HFF-Myc (cell line): Measurements from ENCODE around the gene PHF20.
"Not testable (repeated sequence)": the region's sequence is repeated elsewhere in the genome, so short reads cannot be mapped to it uniquely, and the experiment has no call there.

Source experiments
- DNase-seq: peaks from one replicate; pipeline ENCODE4 v3.0.0-alpha.2; 2011; ENCODE audit warnings: low read depth; ENCODE audit errors: extremely low read depth
- H3K4me3 ChIP-seq: replicated peaks from 2 replicates; pipeline ENCODE4 v1.5.1; 2011; ENCODE audit warnings: low read depth, mild to moderate bottlenecking, control low read depth, low read length
- TF ChIP-seq, protein P1 (sequence below): IDR thresholded peaks from 2 replicates; pipeline ENCODE4 v1.5.1; 2012; ENCODE audit warnings: mild to moderate bottlenecking, low read depth, low read length, control low read depth; ENCODE audit errors: missing control alignments

The PHF20 gene

DNA sequence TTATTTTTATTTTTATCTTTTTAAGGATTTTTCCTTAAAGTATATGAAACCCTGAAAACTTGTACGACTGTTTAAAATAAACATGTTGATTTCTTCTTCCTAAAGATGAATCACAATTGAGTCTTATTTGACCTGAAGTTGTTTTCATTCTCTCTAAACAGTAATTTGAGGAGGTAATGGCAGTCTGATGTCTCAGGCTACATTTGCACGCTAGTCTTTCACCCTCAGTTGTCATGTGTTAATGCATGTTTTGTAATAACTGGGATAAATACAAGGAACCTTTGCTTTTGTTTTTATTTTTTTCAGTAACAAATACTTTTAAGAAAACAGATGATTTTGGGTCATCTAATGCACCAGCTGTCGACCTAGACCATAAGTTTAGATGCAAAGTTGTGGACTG lies 127.2 kb downstream of the PHF20 start:
- DNase-seq: no peak
- no peak overlapping the region for H3K4me3 ChIP-seq
- TF ChIP-seq, protein P1, sequence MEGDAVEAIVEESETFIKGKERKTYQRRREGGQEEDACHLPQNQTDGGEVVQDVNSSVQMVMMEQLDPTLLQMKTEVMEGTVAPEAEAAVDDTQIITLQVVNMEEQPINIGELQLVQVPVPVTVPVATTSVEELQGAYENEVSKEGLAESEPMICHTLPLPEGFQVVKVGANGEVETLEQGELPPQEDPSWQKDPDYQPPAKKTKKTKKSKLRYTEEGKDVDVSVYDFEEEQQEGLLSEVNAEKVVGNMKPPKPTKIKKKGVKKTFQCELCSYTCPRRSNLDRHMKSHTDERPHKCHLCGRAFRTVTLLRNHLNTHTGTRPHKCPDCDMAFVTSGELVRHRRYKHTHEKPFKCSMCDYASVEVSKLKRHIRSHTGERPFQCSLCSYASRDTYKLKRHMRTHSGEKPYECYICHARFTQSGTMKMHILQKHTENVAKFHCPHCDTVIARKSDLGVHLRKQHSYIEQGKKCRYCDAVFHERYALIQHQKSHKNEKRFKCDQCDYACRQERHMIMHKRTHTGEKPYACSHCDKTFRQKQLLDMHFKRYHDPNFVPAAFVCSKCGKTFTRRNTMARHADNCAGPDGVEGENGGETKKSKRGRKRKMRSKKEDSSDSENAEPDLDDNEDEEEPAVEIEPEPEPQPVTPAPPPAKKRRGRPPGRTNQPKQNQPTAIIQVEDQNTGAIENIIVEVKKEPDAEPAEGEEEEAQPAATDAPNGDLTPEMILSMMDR: no peak

DNA sequence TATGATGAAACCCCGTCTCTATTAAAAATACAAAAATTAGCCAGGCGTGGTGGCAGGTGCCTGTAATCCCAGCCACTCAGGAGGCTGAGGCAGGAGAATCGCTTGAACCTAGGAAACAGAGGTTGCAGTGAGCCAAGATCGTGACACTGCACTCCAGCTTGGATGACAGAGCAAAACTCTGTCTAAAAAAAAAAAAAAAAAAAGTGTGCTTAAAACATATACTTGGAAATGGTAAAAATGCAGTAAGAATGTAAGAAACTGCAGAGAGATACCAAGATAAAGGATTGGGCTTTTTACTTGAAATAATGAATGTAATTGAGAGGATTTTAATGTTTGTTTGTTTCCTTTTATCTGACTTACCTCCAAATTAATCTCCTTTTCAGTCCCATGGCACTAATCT lies 129.4 kb downstream of the PHF20 start:
- not testable (repeated sequence) for DNase-seq

DNA sequence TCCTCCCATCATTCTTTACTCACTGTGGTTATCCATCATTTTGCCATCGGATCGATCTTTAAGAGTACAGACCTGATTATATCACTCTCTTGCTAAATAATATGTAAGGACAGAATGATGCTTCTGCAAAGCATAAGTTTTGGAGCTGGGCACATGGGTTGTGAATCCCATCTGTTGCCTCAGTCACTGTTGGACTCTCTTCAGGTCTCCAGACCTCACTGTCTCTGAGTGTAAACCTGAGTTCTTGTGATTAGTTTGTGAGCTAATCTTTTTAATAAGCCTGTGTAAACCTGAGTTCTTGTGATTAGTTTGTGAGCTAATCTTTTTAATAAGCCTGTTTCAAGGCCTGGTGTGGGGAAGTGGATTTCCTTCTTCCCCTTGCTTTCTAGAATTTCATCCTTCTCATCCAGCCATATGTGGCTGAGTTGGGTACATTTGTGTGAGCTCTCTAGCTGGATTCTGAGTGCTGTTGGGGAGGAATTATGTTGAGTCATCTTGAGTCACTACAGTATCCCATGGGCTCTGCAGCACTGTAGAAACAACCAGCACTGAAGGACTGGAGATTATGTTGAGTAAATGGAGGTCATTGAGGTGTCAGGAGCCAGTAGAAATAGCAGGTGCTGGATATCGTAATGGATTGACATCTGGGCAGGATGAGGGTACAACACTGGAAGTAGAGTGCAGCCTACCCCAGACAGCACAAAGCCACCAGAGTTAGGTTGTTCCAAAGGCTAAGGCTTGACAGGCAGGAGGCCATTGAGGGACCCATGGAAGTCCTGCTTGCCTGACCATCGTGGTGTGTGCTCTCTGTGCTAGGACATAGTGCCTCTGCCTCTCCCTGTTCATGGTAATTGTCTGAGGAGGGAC lies 130.1 kb downstream of the PHF20 start:
- H3K4me3 ChIP-seq: no peak overlapping the region
- peak; percentile 86 for DNase-seq

More for the DNA sequence above, 129.4 kb downstream of the PHF20 start:
- not testable (repeated sequence) for H3K4me3 ChIP-seq

DNA sequence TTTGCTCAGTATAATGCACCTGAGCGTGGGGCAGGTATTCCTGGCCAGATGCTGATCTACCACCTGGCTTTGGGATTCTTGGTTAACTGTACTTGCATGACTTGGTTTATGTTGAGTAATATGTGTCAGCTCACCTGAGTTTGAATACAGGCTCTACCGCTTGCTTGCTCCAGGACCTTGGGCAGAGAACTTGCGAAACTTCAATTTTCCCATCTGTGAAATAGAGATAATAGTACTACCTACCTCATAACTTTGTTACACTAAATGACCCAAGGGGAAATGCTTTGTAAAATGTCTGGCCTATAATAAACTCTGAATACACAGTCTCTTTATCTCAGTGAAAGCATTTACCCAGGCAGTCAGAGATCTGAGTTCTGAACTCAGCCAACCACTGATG lies 130.7 kb downstream of the PHF20 start:
- no peak for DNase-seq
- TF ChIP-seq, protein P1: no peak
- H3K4me3 ChIP-seq: no peak overlapping the region

More for the DNA sequence above, 130.1 kb downstream of the PHF20 start:
- TF ChIP-seq, protein P1: no peak

DNA sequence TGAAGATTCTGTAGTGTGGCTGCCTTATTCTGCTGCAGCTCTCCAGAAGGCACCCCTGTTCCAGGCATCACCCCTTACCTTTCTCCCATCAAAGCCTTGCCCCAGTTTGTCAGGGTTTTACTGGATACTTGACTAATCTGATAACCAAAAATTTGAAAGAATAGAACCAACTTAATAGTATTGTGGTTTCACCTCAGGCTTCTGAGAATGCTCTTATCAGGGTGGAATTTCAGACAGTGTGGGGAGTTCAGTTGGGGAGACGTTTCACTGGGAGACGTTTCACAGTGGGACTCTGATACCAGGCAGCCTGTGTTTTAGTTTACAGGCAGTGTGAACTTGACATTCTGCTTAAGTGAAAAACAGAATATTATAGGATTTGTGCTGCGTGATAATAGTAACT lies 132.0 kb downstream of the PHF20 start:
- DNase-seq: no peak
- no peak overlapping the region for H3K4me3 ChIP-seq
- TF ChIP-seq, protein P1: no peak

DNA sequence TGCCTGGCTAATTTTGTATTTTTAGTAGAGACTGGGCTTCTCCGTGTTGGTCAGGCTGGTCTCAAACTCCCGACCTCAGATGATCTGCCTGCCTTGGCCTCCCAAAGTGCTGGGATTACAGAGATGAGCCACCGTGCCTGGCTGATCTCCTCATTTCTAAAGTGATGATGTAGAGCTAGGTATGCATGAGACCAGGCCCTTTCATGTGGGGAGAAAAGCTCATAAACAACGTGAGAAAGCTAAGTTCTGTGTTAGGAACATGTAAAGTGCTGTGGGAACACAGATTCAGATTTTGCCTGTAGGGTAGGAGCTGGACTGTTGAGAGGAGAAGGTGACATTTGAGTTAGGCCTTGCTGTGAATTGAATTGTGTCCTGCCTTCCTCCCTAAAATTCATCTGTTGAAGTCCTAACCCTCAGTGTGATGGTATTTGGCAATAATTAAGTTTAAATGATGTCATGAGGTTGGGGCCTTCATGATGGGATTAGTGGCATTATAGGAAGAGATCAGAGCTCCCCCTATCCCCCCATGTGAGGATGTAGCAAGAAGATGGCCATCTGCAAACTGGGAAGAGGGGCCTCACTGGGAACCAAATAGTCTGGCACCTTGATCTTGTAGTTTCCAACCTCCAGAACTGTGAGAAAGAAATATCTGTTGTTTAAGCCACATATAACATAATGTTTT lies 133.3 kb downstream of the PHF20 start:
- H3K4me3 ChIP-seq: no peak overlapping the region
- TF ChIP-seq, protein P1: no peak
- no peak for DNase-seq

DNA sequence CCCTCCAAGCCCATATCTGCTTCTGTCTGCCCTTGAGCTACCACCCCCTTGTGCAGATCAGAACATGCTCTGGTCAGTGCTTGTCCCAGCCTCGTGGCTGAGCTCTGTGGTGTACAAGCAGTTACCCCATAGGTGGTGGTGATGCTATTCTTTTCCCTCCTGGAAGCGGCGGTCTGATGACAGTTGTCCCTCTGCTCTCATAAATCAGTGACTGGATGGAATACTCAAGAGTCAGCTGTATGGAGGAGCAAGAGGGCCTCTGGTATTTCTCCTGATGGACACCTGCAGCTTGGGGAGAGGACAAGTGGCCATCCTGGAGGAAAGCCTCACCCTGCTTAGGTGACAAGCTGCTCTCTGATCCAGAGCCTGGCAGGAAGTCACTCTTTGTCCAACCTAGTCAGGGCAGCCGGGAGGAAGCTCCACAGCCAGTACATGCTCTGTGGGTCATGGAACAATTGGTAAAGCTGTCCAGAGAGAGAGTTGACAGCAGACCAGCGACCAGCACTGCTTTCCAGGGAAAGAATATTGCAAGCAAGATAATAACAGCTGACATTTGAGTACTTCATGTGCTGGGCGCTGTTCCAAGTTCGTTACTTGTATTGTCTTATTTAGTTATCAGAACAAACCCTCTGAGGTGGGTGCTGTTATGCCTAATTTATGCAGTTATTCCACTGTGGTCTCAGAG lies 135.3 kb downstream of the PHF20 start:
- TF ChIP-seq, protein P1: no peak
- DNase-seq: no peak

More for the DNA sequence above, 135.3 kb downstream of the PHF20 start:
- no peak overlapping the region for H3K4me3 ChIP-seq
